ENCODE data around the gene ZNF627.
"Not testable (repeated sequence)": the region's sequence is repeated elsewhere in the genome, so short reads cannot be mapped to it uniquely, and the experiment has no call there.

The ZNF627 gene

DNA sequence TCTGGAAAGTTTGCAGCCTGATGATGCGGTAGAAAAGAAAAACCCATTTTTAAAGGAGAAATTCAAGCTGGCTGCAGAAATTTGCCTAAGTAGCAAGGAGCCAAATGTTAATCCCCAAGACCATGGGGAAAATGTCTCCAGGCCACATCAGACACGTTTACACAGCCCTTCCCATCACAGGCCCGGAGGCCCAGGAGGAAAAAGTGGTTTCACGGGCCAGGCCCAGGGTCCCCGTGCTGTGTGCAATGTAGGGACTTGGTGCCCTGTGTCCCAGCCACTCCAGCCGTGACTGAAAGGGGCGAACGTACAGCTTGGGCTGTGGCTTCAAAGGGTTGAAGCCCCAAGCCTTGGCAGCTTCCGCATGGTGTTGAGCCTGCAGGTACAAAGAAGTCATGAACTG lies 35.9 kb downstream of the ZNF627 start:
- no peak for DNase-seq

DNA sequence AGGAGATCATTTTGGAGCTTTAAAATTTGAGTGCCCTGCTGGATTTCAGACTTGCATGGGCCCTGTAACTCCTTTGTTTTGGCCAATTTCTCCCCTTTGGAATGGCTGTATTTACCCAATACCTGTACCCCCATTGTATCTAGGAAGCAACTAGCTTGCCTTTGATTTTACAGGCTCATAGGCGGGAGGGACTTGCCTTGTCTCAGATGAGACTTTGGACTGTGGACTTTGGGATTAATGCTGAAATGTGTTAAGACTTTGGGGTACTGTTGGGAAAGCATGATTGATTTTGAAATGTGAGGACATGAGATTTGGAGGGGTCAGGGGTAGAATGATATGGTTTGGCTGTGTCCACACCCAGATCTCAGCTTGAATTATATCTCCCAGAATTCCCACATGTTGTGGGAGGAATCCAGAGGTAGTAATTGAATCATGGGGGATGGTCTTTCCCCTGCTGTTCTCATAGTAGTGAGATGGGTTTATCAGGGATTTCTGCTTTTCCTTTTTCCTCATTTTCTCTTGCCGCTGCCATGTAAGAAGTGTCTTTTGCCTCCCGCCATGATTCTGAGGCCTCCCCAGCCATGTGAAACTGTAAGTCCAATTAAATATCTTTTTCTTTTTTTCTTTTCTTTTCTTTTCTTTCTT lies 36.9 kb downstream of the ZNF627 start:
- DNase-seq, result not testable (repeated sequence)

DNA sequence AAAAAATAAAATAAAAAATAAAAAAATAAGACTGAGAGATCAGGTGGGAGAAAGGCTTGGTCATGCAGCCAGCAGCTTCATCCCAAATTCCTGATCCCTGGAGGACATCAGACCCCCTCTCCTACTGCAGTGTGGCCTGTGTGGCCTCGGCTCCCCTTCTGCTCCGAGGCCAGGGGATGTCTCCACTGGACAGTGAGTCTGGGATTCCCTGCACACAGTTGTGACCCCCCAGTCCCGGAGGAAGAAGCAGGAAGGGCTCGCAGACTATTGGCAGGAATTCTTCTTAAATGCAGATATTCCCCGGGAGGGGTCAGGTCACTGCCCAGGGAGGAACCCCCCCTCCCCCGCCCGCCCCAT lies 41.9 kb downstream of the ZNF627 start:
- no peak for DNase-seq

DNA sequence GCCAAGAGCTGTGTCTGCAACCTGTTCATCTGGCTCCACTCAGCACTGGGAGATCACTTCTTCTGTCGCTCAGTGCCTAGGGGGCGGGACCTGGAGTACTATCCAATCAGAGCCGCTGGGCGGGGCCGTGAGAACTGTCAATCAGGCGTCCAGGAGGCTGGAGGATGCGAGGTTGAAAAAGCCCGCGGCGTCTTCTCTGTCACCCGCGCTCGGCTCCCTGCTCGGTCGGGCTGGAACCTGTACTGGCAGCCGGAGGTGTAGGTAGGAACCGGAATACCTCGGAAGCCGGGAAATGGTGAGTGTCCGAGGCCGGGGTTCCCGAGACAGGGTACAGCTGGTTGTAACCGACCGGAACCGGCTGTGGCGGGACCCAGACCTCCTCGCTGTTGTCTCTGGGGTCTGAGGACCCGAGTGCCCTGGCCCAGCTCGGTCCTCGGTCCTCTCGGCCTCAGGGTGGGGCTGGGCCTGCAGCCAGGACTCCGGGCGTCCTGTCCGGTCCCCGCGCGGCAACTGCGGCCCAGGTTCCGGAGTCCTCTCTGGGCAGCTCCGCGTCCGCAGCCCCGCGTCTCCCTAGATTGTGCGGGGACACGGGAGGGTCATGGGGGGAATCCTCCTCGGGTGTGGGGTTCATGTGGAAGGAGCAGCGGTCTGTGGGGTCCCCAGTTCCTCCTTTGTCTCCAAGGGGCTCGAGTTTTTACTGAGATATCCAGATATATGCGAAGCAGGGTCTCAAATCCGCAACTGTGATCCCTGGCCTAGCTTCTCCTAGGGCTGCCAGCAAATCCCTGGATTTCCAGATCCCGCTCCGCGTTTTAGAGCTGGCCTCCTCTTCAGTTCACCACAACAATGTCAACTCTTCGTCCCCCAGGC lies 42.6 kb downstream of the ZNF627 start:
- DNase-seq, result peak; percentile 94

GRCh38 chr19:11641244-11641643 lies 44.0 kb downstream of the ZNF627 start:
- DNase-seq, result no peak

DNA sequence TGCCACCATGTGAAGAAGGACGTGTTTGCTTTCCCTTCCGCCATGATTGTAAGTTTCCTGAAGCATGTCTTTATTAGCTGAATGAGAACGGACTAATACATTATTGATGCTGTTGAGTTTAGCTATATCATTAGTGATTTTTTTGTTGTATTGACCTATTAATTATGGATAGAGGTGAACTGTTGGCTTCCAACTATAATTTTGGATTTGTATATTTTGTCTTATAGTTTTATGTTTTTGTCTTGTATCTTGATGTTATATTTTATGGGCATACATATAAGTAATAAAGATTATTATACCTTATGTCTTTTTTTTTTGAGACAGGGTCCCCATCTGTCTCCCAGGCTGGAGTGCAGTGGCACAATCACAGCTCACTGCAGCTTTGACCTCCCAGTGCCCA lies 45.6 kb downstream of the ZNF627 start:
- no peak for DNase-seq

- no peak for DNase-seq
These were observed 52.7 kb downstream of the ZNF627 start for GRCh38 chr19:11649941-11650340.

DNA sequence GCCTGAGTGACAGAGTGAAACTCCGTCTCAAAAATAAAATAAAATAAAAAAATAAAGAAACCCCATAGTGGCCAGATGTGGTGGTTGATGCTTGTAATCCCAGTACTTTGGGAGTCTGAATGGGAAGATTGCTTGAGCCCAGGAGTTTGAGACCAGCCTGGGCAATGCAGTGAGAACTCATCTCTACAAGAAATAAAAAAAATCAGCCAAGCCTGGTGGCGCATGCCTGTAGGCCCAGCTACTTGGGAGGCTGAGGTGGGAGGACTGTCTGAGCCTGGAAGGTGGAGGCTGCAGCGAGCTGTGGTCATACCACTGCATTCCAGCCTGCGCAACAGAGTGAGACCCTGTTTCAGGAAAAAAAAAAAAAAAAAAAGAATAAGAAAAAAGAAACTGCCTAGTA lies 53.8 kb downstream of the ZNF627 start:
- no peak for DNase-seq

DNA sequence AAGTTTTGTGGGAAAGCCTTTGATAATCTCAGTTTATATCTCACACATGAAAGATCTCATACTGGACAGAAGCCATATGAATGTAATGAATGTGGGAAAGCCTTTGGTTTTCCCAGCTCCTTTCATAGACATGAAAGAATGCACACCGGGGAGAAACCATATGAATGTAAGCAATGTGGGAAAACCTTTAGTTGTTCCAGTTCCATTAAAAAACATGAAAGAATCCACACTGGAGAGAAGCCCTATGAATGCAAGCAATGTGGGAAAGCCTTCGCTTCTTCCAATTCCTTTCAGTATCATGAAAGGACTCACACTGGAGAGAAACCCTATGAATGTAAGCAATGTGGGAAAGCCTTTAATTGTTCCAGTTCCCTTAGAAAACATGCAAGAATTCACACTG lies 54.8 kb downstream of the ZNF627 start:
- no peak for DNase-seq

DNA sequence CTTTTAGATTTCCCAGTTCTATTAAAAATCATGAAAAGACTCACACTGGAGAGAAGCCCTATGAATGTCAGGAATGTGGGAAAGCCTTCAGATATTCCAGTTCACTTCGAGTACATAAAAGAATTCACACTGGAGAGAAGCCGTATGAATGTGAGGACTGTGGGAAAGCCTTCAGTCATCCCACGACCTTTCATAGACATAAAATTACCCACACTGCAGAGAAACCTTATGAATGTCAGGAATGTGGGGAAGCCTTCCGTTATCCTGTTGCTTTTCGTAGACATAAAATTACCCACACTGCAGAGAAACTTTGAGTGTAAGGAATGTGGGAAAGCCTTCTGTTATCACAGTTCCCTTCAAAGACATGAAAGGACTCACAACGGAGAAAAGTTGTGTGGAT lies 55.2 kb downstream of the ZNF627 start:
- DNase-seq, result no peak

GRCh38 chr19:11656535-11656934 lies 59.3 kb downstream of the ZNF627 start:
- DNase-seq, result no peak

- no peak for DNase-seq
These were observed 60.0 kb downstream of the ZNF627 start for GRCh38 chr19:11657307-11657706.

GRCh38 chr19:11658970-11659369 lies 61.7 kb downstream of the ZNF627 start:
- DNase-seq, result no peak

DNA sequence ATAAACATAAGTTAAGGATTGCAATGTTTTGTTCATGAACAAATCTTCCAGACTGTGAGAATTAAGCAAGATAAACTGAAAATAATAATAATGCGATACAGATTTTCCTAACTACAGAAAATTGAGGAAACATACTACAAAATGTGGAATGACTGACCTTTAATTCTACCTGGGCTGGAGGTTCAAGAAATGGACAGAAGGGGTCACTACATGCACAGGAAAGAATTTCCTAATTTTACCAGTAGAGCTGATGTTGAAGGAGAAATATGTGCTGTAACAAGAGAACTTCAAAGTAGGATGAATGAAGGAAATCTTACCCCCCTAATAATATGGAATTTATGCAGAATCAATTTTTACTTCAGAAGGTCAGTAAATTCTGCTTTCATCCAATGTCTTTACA lies 62.3 kb downstream of the ZNF627 start:
- no peak for DNase-seq

GRCh38 chr19:11662278-11662677 lies 65.0 kb downstream of the ZNF627 start:
- DNase-seq, result no peak

- DNase-seq, result no peak
These were observed 65.9 kb downstream of the ZNF627 start for GRCh38 chr19:11663181-11663591.
